ENCODE data around the gene LTBP1. TPM values are rescaled to one million over a fixed set of nuclear protein-coding genes. Genes with fewer than 3 reads are reported as not detected.

Gene LTBP1
- total RNA-seq, 2 experiments from 2014 or later = 0.06 TPM; not detected in 1

- no peak overlapping the region for H3K27ac ChIP-seq (ENCODE audit: low read depth in 1 of 2, low read length in 2 of 2)
- intact Hi-C loops (cut with DNase I, micrococcal nuclease) = no loop called here
- no peaks in the 10 kb centered on the region for H3K4me1 Mint-ChIP-seq (ENCODE audit: low read depth)
Observed at GRCh38 chr2:33069894-33070651, 123.3 kb downstream of the LTBP1 start.

GRCh38 chr2:33071591-33071990 lies 124.8 kb downstream of the LTBP1 start:
- ATAC-seq (ENCODE audit: poor library complexity) = no peak
- H3K36me3 ChIP-seq (ENCODE audit: insufficient read depth, low read length) = no peaks in the 10 kb centered on the region
- CTCF ChIA-PET = no interaction called here
- no peak for TF ChIP-seq CTCF (IDR thresholded peaks at IDR 0.05)
- H3K9me3 ChIP-seq (ENCODE audit: control insufficient read depth in 1 of 2, insufficient read depth in 1 of 2, low read length in 2 of 2) = no peaks in the 10 kb centered on the region
- H3K27me3 ChIP-seq (ENCODE audit: control insufficient read depth in 1 of 2, insufficient read depth in 2 of 2, low read length in 2 of 2) = no peaks in the 10 kb centered on the region
- no peak overlapping the region for H3K27ac ChIP-seq (ENCODE audit: low read depth in 1 of 2, low read length in 2 of 2)
- intact Hi-C loops (cut with DNase I, micrococcal nuclease) = no loop called here
- Mint-ChIP-seq H3K27me3 (peaks cover 25% of the 10 kb centered on the region), H3K4me3 (no peak overlapping the region), H3K36me3 (ENCODE audit: low read depth) (no peaks in the 10 kb centered on the region), H3K9me3 (no peaks in the 10 kb centered on the region), H3K27ac (no peak overlapping the region), H3K4me1 (ENCODE audit: low read depth) (no peaks in the 10 kb centered on the region)
- no peak for DNase-seq
- no peaks in the 10 kb centered on the region for H3K4me1 ChIP-seq (ENCODE audit: insufficient read depth, low read length)
- no peak overlapping the region for H3K4me3 ChIP-seq (ENCODE audit: low read length)
- POLR2A ChIA-PET = no interaction called here

More at GRCh38 chr2:33069894-33070651, 123.3 kb downstream of the LTBP1 start:
- Mint-ChIP-seq H3K9me3 (no peaks in the 10 kb centered on the region), H3K4me3 (no peak overlapping the region), H3K27me3 (peaks cover 20% of the 10 kb centered on the region), H3K27ac (no peak overlapping the region), H3K36me3 (ENCODE audit: low read depth) (no peaks in the 10 kb centered on the region)
- ATAC-seq (ENCODE audit: poor library complexity) (no peak), DNase-seq (no peak)
- ChIA-PET POLR2A (no interaction called here), CTCF (no interaction called here)
- TF ChIP-seq CTCF (IDR thresholded peaks at IDR 0.05) = no peak
- Histone ChIP-seq H3K27me3 (ENCODE audit: control insufficient read depth in 1 of 2, insufficient read depth in 2 of 2, low read length in 2 of 2) (peaks cover 0 to 2% of the 10 kb centered on the region in 2 experiments), H3K36me3 (ENCODE audit: insufficient read depth, low read length) (no peaks in the 10 kb centered on the region), H3K4me1 (ENCODE audit: insufficient read depth, low read length) (no peaks in the 10 kb centered on the region), H3K4me3 (ENCODE audit: low read length) (no peak overlapping the region), H3K9me3 (ENCODE audit: control insufficient read depth in 1 of 2, insufficient read depth in 1 of 2, low read length in 2 of 2) (no peaks in the 10 kb centered on the region)

- no peak for TF ChIP-seq CTCF (IDR thresholded peaks at IDR 0.05)
- ATAC-seq (ENCODE audit: poor library complexity) = no peak
- Mint-ChIP-seq H3K27ac (no peak overlapping the region), H3K4me1 (ENCODE audit: low read depth) (no peaks in the 10 kb centered on the region), H3K4me3 (no peak overlapping the region), H3K27me3 (peaks cover 21% of the 10 kb centered on the region), H3K9me3 (no peaks in the 10 kb centered on the region), H3K36me3 (ENCODE audit: low read depth) (no peaks in the 10 kb centered on the region)
- H3K27me3 ChIP-seq (ENCODE audit: control insufficient read depth in 1 of 2, insufficient read depth in 2 of 2, low read length in 2 of 2) = no peaks in the 10 kb centered on the region
- no peaks in the 10 kb centered on the region for H3K36me3 ChIP-seq (ENCODE audit: insufficient read depth, low read length)
- DNase-seq = no peak
- H3K27ac ChIP-seq (ENCODE audit: low read depth in 1 of 2, low read length in 2 of 2) = no peak overlapping the region
- H3K4me1 ChIP-seq (ENCODE audit: insufficient read depth, low read length) = no peaks in the 10 kb centered on the region
- ChIA-PET POLR2A (no interaction called here), CTCF (no interaction called here)
- no peaks in the 10 kb centered on the region for H3K9me3 ChIP-seq (ENCODE audit: control insufficient read depth in 1 of 2, insufficient read depth in 1 of 2, low read length in 2 of 2)
- intact Hi-C loops (cut with DNase I, micrococcal nuclease) = no loop called here
- H3K4me3 ChIP-seq (ENCODE audit: low read length) = no peak overlapping the region
Observed at GRCh38 chr2:33072614-33073013, 125.9 kb downstream of the LTBP1 start.
